Epithelial cell of proximal tubule (primary cell): ENCODE results near the gene DNAJA2. TPM values are rescaled to one million over a fixed set of nuclear protein-coding genes. Genes with fewer than 3 reads are reported as not detected.

Experiments
- DNase-seq: peaks from one replicate; pipeline ENCODE4 v3.0.0-alpha.2; 2011; ENCODE audit warnings: low read depth
- H3K4me3 ChIP-seq: 2 replicates; pipeline ENCODE4 v1.5.1; 2011; ENCODE audit warnings: low read depth, mild to moderate bottlenecking, low read length
- total RNA-seq: library from RNA; depleted of rRNA; stranded (reverse); fragments of >200 nt; gene quantifications from 2 replicates; pipeline ENCODE4 v1.2.3, GENCODE V29; 2015
- TF ChIP-seq, protein P1 (sequence below): conservative IDR thresholded peaks from 2 replicates; pipeline ENCODE4 v1.5.1; 2012; ENCODE audit warnings: low read depth, mild to moderate bottlenecking, low read length

The DNAJA2 gene
- total RNA-seq, 1 donor from 2014 or later, result 49.8 TPM

DNA sequence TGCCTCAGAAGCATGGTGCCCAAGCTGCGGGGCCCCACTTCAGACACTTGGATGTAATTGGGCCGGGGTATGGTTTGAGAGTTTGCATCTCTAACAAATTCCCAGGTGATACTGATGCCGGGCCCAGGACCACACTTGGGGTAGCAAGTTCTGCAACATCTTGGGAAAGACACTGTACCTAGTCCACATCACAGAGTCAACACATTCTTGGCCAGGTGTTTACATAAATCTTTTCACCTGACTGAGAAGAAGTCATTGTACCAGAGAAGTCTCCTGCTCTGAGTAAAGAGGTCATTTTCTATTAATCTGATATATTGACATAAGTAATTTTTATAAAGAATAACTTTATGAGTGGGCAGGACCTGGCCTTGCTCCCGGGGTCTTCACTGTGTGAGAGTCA lies 61.8 kb downstream of the DNAJA2 start:
- DNase-seq, result no peak
- no peak overlapping the region for H3K4me3 ChIP-seq
- TF ChIP-seq, protein P1, sequence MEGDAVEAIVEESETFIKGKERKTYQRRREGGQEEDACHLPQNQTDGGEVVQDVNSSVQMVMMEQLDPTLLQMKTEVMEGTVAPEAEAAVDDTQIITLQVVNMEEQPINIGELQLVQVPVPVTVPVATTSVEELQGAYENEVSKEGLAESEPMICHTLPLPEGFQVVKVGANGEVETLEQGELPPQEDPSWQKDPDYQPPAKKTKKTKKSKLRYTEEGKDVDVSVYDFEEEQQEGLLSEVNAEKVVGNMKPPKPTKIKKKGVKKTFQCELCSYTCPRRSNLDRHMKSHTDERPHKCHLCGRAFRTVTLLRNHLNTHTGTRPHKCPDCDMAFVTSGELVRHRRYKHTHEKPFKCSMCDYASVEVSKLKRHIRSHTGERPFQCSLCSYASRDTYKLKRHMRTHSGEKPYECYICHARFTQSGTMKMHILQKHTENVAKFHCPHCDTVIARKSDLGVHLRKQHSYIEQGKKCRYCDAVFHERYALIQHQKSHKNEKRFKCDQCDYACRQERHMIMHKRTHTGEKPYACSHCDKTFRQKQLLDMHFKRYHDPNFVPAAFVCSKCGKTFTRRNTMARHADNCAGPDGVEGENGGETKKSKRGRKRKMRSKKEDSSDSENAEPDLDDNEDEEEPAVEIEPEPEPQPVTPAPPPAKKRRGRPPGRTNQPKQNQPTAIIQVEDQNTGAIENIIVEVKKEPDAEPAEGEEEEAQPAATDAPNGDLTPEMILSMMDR, result no peak

DNA sequence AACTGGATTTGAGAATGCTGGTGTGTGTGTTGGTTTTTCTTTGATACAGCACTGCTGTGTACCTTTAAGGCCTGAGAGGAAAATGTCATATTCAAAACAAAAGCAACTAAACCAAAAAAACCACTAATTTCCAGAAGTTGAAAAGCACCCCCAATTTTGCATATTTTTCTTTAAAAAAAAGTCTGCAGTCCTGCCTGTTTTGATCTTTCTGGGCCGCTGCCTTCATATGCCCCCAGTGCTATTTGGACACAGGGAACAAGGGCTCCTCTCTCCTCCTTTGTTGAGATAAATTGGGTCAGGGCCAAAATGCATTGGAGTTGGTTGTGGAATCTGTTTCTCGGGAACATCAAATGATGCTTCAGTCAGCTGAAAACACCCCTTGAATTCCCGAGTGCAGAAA lies 62.4 kb downstream of the DNAJA2 start:
- DNase-seq, result no peak
- TF ChIP-seq, protein P1, result no peak
- no peak overlapping the region for H3K4me3 ChIP-seq

DNA sequence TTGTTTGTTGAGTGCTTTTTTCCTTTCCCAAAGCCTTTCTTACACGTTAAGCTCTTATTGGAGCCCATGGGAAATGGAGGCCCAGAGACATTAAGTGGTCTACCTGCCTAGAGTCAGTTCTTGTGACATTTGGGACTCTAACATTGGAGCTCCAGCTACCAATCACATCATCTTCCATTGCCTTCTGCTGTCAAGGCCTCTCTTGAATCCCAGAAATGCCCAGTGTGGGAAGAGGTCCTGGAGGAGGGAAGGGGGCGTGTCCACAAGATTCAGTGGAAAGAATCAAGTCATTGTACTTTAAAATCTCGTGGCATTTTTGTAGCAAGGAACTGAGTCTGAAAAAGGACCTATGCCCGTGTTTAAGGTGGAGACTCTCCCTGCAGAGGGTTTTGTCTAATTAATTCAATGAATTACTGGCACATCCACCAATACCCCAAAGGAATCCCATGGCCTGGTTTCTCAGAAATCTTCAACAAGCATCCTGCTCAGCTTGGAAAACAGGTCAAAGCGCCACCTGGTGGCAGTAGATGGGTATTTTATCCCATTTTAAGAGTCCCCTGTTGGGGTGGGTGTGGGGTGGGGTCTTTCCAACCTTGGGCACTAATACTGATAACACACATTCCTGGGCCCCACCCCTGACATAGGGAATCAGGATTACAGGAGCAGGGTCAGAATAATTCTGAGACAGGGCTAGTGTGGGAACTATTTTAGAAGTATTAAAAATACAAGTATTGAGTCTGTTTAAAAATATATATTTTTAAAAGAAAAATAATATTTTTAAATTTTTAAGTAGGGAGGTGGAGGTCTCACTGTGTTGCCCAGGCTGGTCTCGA lies 64.7 kb downstream of the DNAJA2 start:
- no peak overlapping the region for H3K4me3 ChIP-seq
- no peak for DNase-seq
- TF ChIP-seq, protein P1, result peak; percentile 62

DNA sequence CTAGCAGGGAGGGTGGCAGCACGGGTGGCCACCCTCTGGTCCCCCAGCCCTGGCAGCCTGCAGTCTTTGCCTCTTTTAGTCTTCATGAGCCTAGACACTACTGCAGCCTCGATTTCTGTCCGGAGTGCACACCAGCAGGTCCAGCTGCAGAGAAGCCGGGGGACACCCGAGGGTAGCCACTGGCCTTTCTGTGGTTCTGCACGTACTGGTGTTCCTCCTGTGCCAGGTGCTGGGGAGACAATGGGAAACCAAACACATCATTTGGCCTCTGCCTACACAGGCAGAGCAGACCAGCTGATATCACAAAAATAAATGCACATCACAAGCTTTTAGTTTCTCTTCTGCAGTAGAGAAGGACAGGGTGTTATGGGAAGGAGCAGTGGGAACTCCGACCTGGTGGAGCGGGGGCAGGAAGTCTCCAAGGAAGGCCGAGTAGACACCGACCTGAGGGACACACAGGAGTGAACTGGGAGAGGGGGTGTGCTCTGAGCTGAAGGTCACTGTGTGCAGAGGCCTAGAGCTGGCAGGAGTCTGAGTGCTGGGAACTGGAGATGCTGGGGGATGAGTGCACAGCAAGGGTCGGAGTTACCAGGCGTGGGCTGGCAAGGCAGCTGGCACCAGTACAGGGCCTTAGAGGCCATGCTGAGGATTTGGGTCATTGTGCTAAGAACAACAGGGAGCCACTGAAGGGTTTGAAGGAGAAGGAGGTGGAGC lies 66.3 kb downstream of the DNAJA2 start:
- H3K4me3 ChIP-seq, result no peak overlapping the region
- TF ChIP-seq, protein P1, result no peak
- no peak for DNase-seq

DNA sequence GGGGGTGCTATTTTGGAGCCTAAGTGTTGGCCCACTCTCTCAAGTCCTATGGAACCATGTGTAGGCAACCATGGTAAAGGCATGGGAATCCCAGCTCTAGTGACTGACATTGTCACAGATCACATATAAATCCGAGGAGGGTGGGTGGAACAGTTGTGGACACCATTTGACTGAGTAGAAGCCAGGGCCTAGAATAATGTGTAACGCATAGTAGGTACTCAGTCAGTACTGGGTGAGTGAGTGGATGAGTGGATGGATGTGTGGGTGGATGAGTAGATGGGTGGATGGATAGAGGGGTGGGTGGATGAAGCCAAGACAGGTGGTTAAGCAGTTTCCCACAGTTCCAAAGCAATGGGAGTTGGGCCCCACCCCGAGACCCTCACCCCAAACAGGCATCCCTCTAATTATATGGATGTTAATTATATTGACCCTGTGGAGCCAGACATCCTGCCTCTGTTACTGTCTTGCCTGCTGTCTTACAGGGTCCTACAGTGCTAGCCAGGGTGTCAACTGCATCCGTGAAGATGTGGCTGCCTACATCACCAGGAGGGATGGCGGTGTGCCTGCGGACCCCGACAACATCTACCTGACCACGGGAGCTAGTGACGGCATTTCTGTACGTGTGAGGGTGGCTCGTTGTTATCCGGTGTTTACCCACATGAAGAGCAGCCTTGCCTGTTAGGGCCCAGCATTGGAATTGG lies 67.0 kb downstream of the DNAJA2 start:
- H3K4me3 ChIP-seq, result no peak overlapping the region
- no peak for DNase-seq
- TF ChIP-seq, protein P1, result no peak

Other genes with a start within 250 kb of the DNAJA2 start
- 0.07 TPM in 1 of 2 replicates, not detected in the other for gene MYLK3, start 225.3 kb downstream of the DNAJA2 start, total RNA-seq
- 8.6 and 9.3 TPM in 2 replicates for gene C16orf87, start 142.5 kb downstream of the DNAJA2 start, total RNA-seq
- gene GPT2, start 89.3 kb downstream of the DNAJA2 start, total RNA-seq, result 37.9 TPM in 2 replicates
- gene NETO2, start 170.3 kb upstream of the DNAJA2 start, total RNA-seq, result 41.2 and 73.9 TPM in 2 replicates